Diencephalon (tissue), 1 donor: Measurements from ENCODE around the gene VSTM5. TPM values are rescaled to one million over a fixed set of nuclear protein-coding genes. Genes with fewer than 3 reads are reported as not detected.

Experiments
- small RNA-seq: library from RNA; depleted of rRNA; stranded (forward); fragments of <200 nt; gene quantifications from one replicate; pipeline ENCODE3, GENCODE V24; 2014
- total RNA-seq: library from RNA; depleted of rRNA; stranded (reverse); fragments of >200 nt; gene quantifications from one replicate; pipeline ENCODE4 v1.2.3, GENCODE V29; 2014

VSTM5 gene
- total RNA-seq = 5.1 TPM

GRCh38 chr11:93850594-93851018 lies at the start of gene VSTM5:
Gene VSTM5 (minus strand): TSS chr11:93850618. CDS start chr11:93850502, 116 bp downstream.

GRCh38 chr11:93784145-93784934 lies 66.1 kb downstream of the VSTM5 start, which contains the start of gene MED17:
Gene MED17 (plus strand): TSS chr11:93784282. CDS start chr11:93784514, 232 bp downstream.

Small RNA genes lying within 50 kb of the gene (small RNA-seq; reads per million reads assigned to genes)
- not detected for gene RF00019

Other genes with a start within 250 kb of the VSTM5 start
- 31.4 TPM for gene CEP295, start 188.9 kb downstream of the VSTM5 start, total RNA-seq
- 121 TPM for gene TAF1D, start 109.1 kb downstream of the VSTM5 start, total RNA-seq
- gene C11orf54, start 108.9 kb downstream of the VSTM5 start, total RNA-seq = 41.1 TPM
- 49.6 TPM for gene MED17, start 66.3 kb downstream of the VSTM5 start, total RNA-seq
- gene HEPHL1, start 170.7 kb upstream of the VSTM5 start, total RNA-seq = not detected